Liver (tissue), 9 donors: ENCODE results near the gene YY1. TPM values are rescaled to one million over a fixed set of nuclear protein-coding genes. Genes with fewer than 3 reads are reported as not detected.

Experiments
- DNase-seq: peaks from one replicate; pipeline ENCODE4 v3.0.0-alpha.2; 2017; ENCODE audit warnings: low spot score
- H3K27ac ChIP-seq, 2 donors: one replicate each; pipeline ENCODE4 v1.7.0; 2013; ENCODE audit warnings: inconsistent platforms in 2 of 2, low read length in 2 of 2, control low read depth in 1 of 2, low read depth in 1 of 2, mild to moderate bottlenecking in 1 of 2
- H3K27me3 ChIP-seq, 4 donors: one replicate each; pipeline versions ENCODE4 v1.6.1 to v1.7.0; 2013; ENCODE audit warnings: low read length in 3 of 4, inconsistent platforms in 1 of 4, mild to moderate bottlenecking in 1 of 4, moderate library complexity in 1 of 4; ENCODE audit not compliant: control insufficient read depth in 4 of 4, insufficient read depth in 4 of 4
- H3K36me3 ChIP-seq, 4 donors: one replicate each; pipeline versions ENCODE4 v1.6.1 to v1.7.0; 2013; ENCODE audit warnings: low read length in 3 of 4, mild to moderate bottlenecking in 3 of 4, low read depth in 1 of 4, moderate library complexity in 1 of 4; ENCODE audit not compliant: control insufficient read depth in 4 of 4, insufficient read depth in 3 of 4
- H3K4me1 ChIP-seq, 4 donors: one replicate each; pipeline versions ENCODE4 v1.6.1 to v1.7.0; 2013; ENCODE audit warnings: low read length in 3 of 4, mild to moderate bottlenecking in 3 of 4, moderate library complexity in 1 of 4; ENCODE audit not compliant: control insufficient read depth in 4 of 4, insufficient read depth in 4 of 4
- H3K4me3 ChIP-seq, 3 donors: one replicate each; pipeline versions ENCODE4 v1.6.1 to v1.7.0; 2013; ENCODE audit warnings: low read length in 3 of 3, control low read depth in 1 of 3, low read depth in 1 of 3, mild to moderate bottlenecking in 1 of 3
- H3K9ac ChIP-seq, 2 donors: one replicate each; pipeline ENCODE4 v1.7.0; 2013; ENCODE audit warnings: low read length in 2 of 2, mild to moderate bottlenecking in 2 of 2, moderate library complexity in 2 of 2, control low read depth in 1 of 2, low read depth in 1 of 2
- H3K9me3 ChIP-seq, 4 donors: one replicate each; pipeline versions ENCODE4 v1.6.1 to v1.7.0; 2013; ENCODE audit warnings: low read length in 3 of 4; ENCODE audit not compliant: control insufficient read depth in 4 of 4
- ATF3 ChIP-seq: IDR thresholded peaks from 2 replicates; pipeline ENCODE4 v1.6.1; 2016; ENCODE audit warnings: antibody characterized with exemption
- CTCF ChIP-seq: fragments of 150-350 bp; IDR thresholded peaks from 2 replicates; pipeline ENCODE4 v1.5.1; 2017; ENCODE audit warnings: improper control_type of control experiment, low read depth, low read length; ENCODE audit not compliant: missing input control
- EGR1 ChIP-seq, 2 donors: IDR thresholded peaks; 2 replicates each; pipeline ENCODE4 v1.6.1; 2016 to 2018; ENCODE audit warnings: antibody characterized with exemption in 2 of 2, low read depth in 2 of 2
- FOXA2 ChIP-seq: IDR thresholded peaks from 2 replicates; pipeline ENCODE4 v1.6.1; 2016; ENCODE audit warnings: antibody characterized with exemption
- GABPA ChIP-seq, 2 donors: IDR thresholded peaks in 1 of 2; conservative IDR thresholded peaks in 1 of 2; 2 replicates each; pipeline ENCODE4 v1.6.1; 2016; ENCODE audit warnings: antibody characterized with exemption in 2 of 2, mild to moderate bottlenecking in 1 of 2, moderate library complexity in 1 of 2
- HNF4A ChIP-seq, 2 donors: conservative IDR thresholded peaks; 2 replicates each; pipeline ENCODE4 v1.6.1; 2016; ENCODE audit warnings: antibody characterized with exemption in 2 of 2, mild to moderate bottlenecking in 2 of 2
- HNF4G ChIP-seq: IDR thresholded peaks from 2 replicates; pipeline ENCODE4 v1.6.1; 2016; ENCODE audit warnings: antibody characterized with exemption
- MAX ChIP-seq: IDR thresholded peaks from 2 replicates; pipeline ENCODE4 v1.6.1; 2016; ENCODE audit warnings: antibody characterized with exemption
- REST ChIP-seq: IDR thresholded peaks from 2 replicates; pipeline ENCODE4 v1.6.1; 2016; ENCODE audit warnings: antibody characterized with exemption, mild to moderate bottlenecking
- RXRA ChIP-seq, 2 donors: IDR thresholded peaks; 2 replicates each; pipeline ENCODE4 v1.6.1; 2017 to 2018; ENCODE audit warnings: antibody characterized with exemption in 2 of 2, mild to moderate bottlenecking in 1 of 2
- SP1 ChIP-seq: IDR thresholded peaks from 2 replicates; pipeline ENCODE4 v1.6.1; 2018; ENCODE audit warnings: antibody characterized with exemption, mild to moderate bottlenecking
- TAF1 ChIP-seq: conservative IDR thresholded peaks from 2 replicates; pipeline ENCODE4 v1.6.1; 2016; ENCODE audit warnings: antibody characterized with exemption, mild to moderate bottlenecking
- YY1 ChIP-seq: IDR thresholded peaks from 2 replicates; pipeline ENCODE4 v1.6.1; 2016; ENCODE audit warnings: antibody characterized with exemption, mild to moderate bottlenecking
- ZBTB33 ChIP-seq: IDR thresholded peaks from 2 replicates; pipeline ENCODE4 v1.6.1; 2016; ENCODE audit warnings: antibody characterized with exemption
- WGBS: extraction: QIAGEN DNeasy Blood & Tissue Kit; methylation state at CpG from one replicate; pipeline ENCODE4 v1.1.7; 2013; 5-methylcytosine and 5-hydroxymethylcytosine counted together
- polyA plus RNA-seq, 2 donors: library from polyadenylated mRNA; stranded (reverse) in 1 of 2; unstranded in 1 of 2; fragments of 200-250 nt in 1 of 2; fragments of >200 nt in 1 of 2; fragmentation: Nextera tagmentation in 1 of 2; extraction: Ambion mirVana in 1 of 2; gene quantifications; one replicate each; pipeline versions ENCODE4 v1.2.1 to v1.2.3, GENCODE V29; 2013 to 2015
- total RNA-seq, 2 donors: library from RNA; depleted of rRNA; stranded (reverse); fragments of >200 nt; gene quantifications; one replicate each; pipeline ENCODE4 v1.2.3, GENCODE V29; 2014
- donor health status: healthy.
- donor health status: healthy.
- donor health status: healthy.
- donor health status: healthy.
- donor health status: healthy.

Gene YY1
- total and polyA plus RNA-seq, 4 donors, result 15.8 to 37.4 (median 28.8) TPM

- no peak for TF ChIP-seq ZBTB33
- TF ChIP-seq RXRA (IDR thresholded peaks at IDR 0.05), result no peak
- TF ChIP-seq ATF3, result no peak
- no peak for TF ChIP-seq YY1
- no peak for TF ChIP-seq TAF1
- TF ChIP-seq HNF4G, result no peak
- no peak for TF ChIP-seq MAX
- TF ChIP-seq SP1, result no peak
Observed at GRCh38 chr14:100279563-100279962, 40.6 kb downstream of the YY1 start (continued).

- Histone ChIP-seq H3K27ac (no peak overlapping the region), H3K4me3 (no peak overlapping the region), H3K9me3 (no peaks in the 10 kb centered on the region), H3K36me3 (peaks cover 0 to 8% (median 1%) of the 10 kb centered on the region in 4 donors), H3K9ac (no peak overlapping the region), H3K4me1 (peaks cover 1 to 23% (median 10%) of the 10 kb centered on the region in 4 donors), H3K27me3 (no peaks in the 10 kb centered on the region)
- no peak for TF ChIP-seq TAF1
- TF ChIP-seq MAX, result no peak
- TF ChIP-seq HNF4A (conservative IDR thresholded peaks at IDR 0.05), result no peak
- no peak for TF ChIP-seq RXRA (IDR thresholded peaks at IDR 0.05)
- TF ChIP-seq EGR1 (IDR thresholded peaks at IDR 0.05; ENCODE audit: low read depth in 2 of 2), result no peak
- no peak for TF ChIP-seq FOXA2
- no peak for TF ChIP-seq CTCF
- WGBS, result 83% methylated on average over 11 of the region's 11 CpGs
- no peak for DNase-seq
Observed at GRCh38 chr14:100281286-100282082, 42.5 kb downstream of the YY1 start.

- Histone ChIP-seq H3K27me3 (no peaks in the 10 kb centered on the region), H3K9ac (no peak overlapping the region), H3K27ac (no peak overlapping the region), H3K9me3 (no peaks in the 10 kb centered on the region), H3K4me1 (peaks cover 1 to 23% (median 10%) of the 10 kb centered on the region in 4 donors), H3K36me3 (peaks cover 0 to 7% (median 1%) of the 10 kb centered on the region in 4 donors), H3K4me3 (no peak overlapping the region)
- WGBS, result 95% methylated on average over 7 of the region's 7 CpGs
- DNase-seq, result no peak
- no peak for TF ChIP-seq HNF4A (conservative IDR thresholded peaks at IDR 0.05)
- TF ChIP-seq FOXA2, result no peak
- no peak for TF ChIP-seq YY1
- TF ChIP-seq MAX, result no peak
- no peak for TF ChIP-seq SP1
- TF ChIP-seq REST, result no peak
- TF ChIP-seq GABPA (IDR thresholded peaks at IDR 0.05 in 1 of 2, conservative IDR thresholded peaks at IDR 0.05 in 1 of 2), result no peak
- no peak for TF ChIP-seq ATF3
- no peak for TF ChIP-seq HNF4G
- TF ChIP-seq TAF1, result no peak
Observed at GRCh38 chr14:100282083-100282350, 43.1 kb downstream of the YY1 start.
